Muscle layer of duodenum (tissue), 2 donors: ENCODE measurements around the gene EVI5L.
A peak's percentile ranks its signal among the peaks of the same experiment; 100 is the strongest.

ENCODE experiments used
- H3K27ac ChIP-seq: one replicate; pipeline ENCODE4 v1.7.0; 2013; ENCODE audit warnings: mild to moderate bottlenecking, low read length
- H3K27me3 ChIP-seq: one replicate; pipeline ENCODE4 v1.7.0; 2013; ENCODE audit warnings: low read depth, mild to moderate bottlenecking, control low read depth, low read length
- H3K36me3 ChIP-seq, 2 donors: one replicate each; pipeline ENCODE4 v1.7.0; 2013; ENCODE audit warnings: low read length in 2 of 2, control low read depth in 1 of 2, mild to moderate bottlenecking in 1 of 2; ENCODE audit not compliant: insufficient read depth in 2 of 2, control insufficient read depth in 1 of 2
- H3K4me1 ChIP-seq, 2 donors: one replicate each; pipeline ENCODE4 v1.7.0; 2013; ENCODE audit warnings: low read length in 2 of 2, mild to moderate bottlenecking in 2 of 2, control low read depth in 1 of 2, moderate library complexity in 1 of 2; ENCODE audit not compliant: insufficient read depth in 2 of 2, control insufficient read depth in 1 of 2
- H3K4me3 ChIP-seq, 2 donors: one replicate each; pipeline ENCODE4 v1.7.0; 2013; ENCODE audit warnings: low read length in 2 of 2, low read depth in 1 of 2, mild to moderate bottlenecking in 1 of 2
- H3K9me3 ChIP-seq, 2 donors: one replicate each; pipeline ENCODE4 v1.7.0; 2013; ENCODE audit warnings: low read length in 2 of 2, control low read depth in 1 of 2, mild to moderate bottlenecking in 1 of 2; ENCODE audit not compliant: control insufficient read depth in 1 of 2
- donor health status: healthy.

Gene EVI5L

DNA sequence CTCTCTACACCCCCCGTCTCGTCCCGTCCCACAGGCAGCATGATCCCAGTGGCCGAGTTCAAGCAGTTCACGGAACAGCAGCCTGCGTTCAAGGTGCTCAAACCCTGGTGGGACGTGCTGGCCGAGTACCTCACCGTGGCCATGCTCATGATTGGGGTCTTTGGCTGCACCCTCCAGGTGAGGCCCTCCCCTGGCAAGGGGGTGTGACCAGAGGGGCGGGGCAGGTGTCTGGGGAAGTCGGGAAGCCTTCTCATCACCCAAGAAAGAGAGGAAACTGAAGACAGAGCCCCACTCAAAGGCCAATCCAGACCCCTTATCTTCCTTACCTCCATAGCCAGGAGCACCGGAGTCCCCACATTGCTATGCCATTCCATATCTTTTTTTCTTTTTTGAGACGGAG lies 65.5 kb downstream of the EVI5L start:
- H3K36me3 ChIP-seq, result no peaks in the 10 kb centered on the region
- H3K9me3 ChIP-seq, result no peaks in the 10 kb centered on the region
- H3K27ac ChIP-seq, result no peak overlapping the region
- no peaks in the 10 kb centered on the region for H3K27me3 ChIP-seq
- no peaks in the 10 kb centered on the region for H3K4me1 ChIP-seq
- no peak overlapping the region for H3K4me3 ChIP-seq

DNA sequence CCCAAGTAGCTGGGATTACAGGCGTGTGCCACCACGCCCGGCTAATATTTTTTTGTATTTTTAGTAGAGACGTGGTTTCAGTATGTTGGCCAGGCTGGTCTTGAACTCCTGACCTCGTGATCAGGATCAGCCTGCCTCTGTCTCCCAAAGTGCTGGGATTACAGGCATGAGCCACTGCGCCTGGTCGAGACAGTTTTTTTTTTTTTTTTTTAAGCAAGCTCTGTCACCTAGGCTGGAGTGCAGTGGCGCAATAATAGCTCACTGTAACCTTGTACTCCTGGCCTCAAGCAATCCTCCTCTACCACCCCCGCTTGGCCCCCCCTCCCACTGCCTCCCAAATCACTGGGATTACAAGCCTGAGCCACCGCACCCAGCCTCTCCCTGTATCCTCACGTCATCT lies 67.3 kb downstream of the EVI5L start:
- Histone ChIP-seq H3K27me3 (no peaks in the 10 kb centered on the region), H3K36me3 (no peaks in the 10 kb centered on the region), H3K4me3 (no peak overlapping the region), H3K4me1 (no peaks in the 10 kb centered on the region), H3K9me3 (no peaks in the 10 kb centered on the region), H3K27ac (no peak overlapping the region)

DNA sequence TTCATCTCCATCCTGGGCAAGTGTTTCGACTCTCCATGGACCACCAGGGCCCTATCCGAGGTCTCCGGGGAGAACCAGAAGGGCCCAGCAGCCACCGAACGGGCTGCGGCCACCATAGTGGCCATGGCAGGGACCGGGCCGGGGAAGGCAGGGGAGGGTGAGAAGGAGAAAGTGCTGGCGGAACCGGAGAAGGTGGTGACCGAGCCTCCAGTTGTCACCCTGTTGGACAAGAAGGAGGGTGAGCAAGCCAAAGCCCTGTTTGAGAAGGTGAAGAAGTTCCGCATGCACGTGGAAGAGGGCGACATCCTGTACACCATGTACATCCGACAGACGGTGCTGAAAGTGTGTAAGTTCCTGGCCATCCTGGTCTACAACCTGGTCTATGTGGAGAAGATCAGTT lies 68.9 kb downstream of the EVI5L start:
- H3K27me3 ChIP-seq, result no peaks in the 10 kb centered on the region
- H3K4me1 ChIP-seq, result peaks cover 0 to 8% of the 10 kb centered on the region in 2 donors
- H3K4me3 ChIP-seq, result no peak overlapping the region
- no peaks in the 10 kb centered on the region for H3K9me3 ChIP-seq
- no peak overlapping the region for H3K27ac ChIP-seq
- H3K36me3 ChIP-seq, result no peaks in the 10 kb centered on the region

GRCh38 chr19:7899751-7900378 lies 69.8 kb downstream of the EVI5L start:
- Histone ChIP-seq H3K4me1 (peaks cover 4 to 16% of the 10 kb centered on the region in 2 donors), H3K27me3 (no peaks in the 10 kb centered on the region), H3K27ac (no peak overlapping the region), H3K9me3 (no peaks in the 10 kb centered on the region), H3K4me3 (no peak overlapping the region), H3K36me3 (no peaks in the 10 kb centered on the region)

DNA sequence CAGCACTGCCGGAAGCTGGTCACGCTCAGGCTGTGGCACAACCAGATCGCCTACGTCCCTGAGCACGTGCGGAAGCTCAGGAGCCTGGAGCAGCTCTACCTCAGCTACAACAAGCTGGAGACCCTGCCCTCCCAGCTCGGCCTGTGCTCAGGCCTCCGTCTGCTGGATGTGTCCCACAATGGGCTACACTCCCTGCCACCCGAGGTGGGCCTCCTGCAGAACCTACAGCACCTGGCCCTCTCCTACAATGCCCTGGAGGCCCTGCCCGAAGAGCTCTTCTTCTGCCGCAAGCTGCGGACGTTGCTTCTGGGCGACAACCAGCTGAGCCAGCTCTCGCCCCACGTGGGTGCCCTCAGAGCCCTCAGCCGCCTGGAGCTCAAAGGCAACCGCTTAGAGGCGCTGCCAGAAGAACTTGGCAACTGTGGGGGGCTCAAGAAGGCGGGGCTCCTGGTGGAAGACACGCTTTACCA lies 70.4 kb downstream of the EVI5L start:
- no peak overlapping the region for H3K4me3 ChIP-seq
- H3K4me1 ChIP-seq, result peaks cover 8 to 21% of the 10 kb centered on the region in 2 donors
- H3K27ac ChIP-seq, result no peak overlapping the region

GRCh38 chr19:7900931-7901330 lies 70.9 kb downstream of the EVI5L start:
- Histone ChIP-seq H3K36me3 (peaks cover 0 to 3% of the 10 kb centered on the region in 2 donors), H3K9me3 (no peaks in the 10 kb centered on the region), H3K4me1 (peaks cover 8 to 26% of the 10 kb centered on the region in 2 donors), H3K27ac (no peak overlapping the region), H3K27me3 (no peaks in the 10 kb centered on the region), H3K4me3 (no peak overlapping the region)

More for the DNA sequence above, 70.4 kb downstream of the EVI5L start:
- H3K36me3 ChIP-seq, result no peaks in the 10 kb centered on the region
- no peaks in the 10 kb centered on the region for H3K27me3 ChIP-seq
- H3K9me3 ChIP-seq, result no peaks in the 10 kb centered on the region

- Histone ChIP-seq H3K27ac (no peak overlapping the region), H3K9me3 (no peaks in the 10 kb centered on the region), H3K4me1 (peaks cover 8 to 30% of the 10 kb centered on the region in 2 donors), H3K36me3 (peaks cover 0 to 6% of the 10 kb centered on the region in 2 donors), H3K4me3 (no peak overlapping the region), H3K27me3 (no peaks in the 10 kb centered on the region)
Measured at GRCh38 chr19:7901337-7901736, 71.3 kb downstream of the EVI5L start.

DNA sequence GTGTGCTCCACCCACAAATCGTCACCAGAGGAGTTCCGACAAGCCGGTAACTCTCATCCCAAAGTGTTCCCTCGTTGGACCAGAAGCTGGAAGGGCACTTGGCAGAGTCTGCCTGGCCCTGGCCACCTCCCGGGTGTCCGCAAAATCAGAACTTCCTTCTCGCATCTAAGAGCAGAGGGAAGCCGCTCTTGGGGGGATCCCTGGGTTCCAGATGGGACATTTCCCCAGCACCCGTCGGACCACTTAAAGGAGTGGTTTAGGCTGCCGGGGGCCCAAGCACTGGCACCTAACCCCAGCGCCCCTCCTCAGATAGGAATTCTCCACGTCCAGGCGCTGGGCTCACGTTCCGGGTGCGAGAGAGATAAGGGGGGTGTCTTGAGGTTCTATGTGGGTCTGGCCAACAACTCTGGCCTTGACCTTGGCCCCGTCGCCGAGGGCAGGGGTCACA lies 72.8 kb downstream of the EVI5L start:
- peaks cover 8 to 38% of the 10 kb centered on the region in 2 donors for H3K4me1 ChIP-seq
- H3K27ac ChIP-seq, result peak overlapping the region; percentile 67
- H3K9me3 ChIP-seq, result no peaks in the 10 kb centered on the region

GRCh38 chr19:7903244-7904073 lies 73.4 kb downstream of the EVI5L start, which contains the start of gene MAP2K7:
Gene MAP2K7 (plus strand): TSS chr19:7903877. CDS start chr19:7903945, 68 bp downstream.
- Histone ChIP-seq H3K9me3 (no peaks in the 10 kb centered on the region), H3K27ac (peak within 1 kb of the TSS; percentile 67), H3K4me1 (peaks cover 8 to 38% of the 10 kb centered on the region in 2 donors), H3K4me3 (peak within 1 kb of the TSS; percentile 84 to 85), H3K36me3 (peaks cover 0 to 6% of the 10 kb centered on the region in 2 donors), H3K27me3 (no peaks in the 10 kb centered on the region)

More for the DNA sequence above, 72.8 kb downstream of the EVI5L start:
- no peaks in the 10 kb centered on the region for H3K27me3 ChIP-seq
- peaks cover 0 to 6% of the 10 kb centered on the region in 2 donors for H3K36me3 ChIP-seq
- peak overlapping the region; percentile 69 to 85 for H3K4me3 ChIP-seq

DNA sequence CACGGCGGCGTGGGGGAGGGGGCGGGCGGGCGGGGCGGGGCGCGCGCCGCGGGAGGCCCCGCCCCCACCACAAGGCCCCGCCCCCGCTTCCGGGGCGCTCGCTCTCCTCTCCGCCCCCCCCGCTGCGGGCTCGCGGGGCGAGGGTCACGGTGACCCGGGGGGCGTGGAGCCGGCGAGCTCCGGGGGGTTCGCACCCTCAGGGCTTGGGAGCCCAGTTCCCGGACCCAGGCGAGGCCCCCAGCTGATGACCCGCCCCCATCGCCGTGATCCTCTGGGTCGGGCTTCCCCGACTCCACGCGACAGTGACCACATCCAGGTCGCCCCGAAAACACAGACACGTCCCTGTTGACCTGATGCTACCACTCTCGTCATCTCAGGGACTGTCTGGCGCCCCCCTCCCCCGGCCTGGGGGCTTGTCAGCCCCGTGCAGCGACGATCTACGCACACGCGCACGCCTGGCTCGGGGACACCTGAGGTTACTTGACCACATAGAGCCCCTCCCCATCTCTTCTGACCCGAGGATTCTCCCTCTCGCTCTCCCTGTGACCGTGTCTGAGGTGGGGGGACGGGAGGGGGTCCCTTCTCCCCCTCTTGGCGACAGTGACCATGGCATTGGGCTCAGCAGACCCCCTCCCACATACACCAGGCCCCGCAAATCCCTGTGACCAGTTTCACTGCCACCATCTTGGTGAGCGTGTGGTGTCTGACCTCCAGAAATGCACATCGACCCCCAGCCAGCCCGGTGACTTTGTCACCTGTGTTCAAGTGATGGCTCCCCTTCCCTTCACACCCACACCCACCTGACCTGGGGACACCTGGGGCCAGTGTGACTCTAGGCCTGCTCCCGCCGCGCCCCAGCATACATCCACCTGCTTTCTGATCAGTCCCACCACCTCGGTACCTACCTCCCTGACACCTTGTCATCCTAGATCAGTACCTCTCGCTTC lies 74.3 kb downstream of the EVI5L start:
- H3K36me3 ChIP-seq, result peaks cover 0 to 12% of the 10 kb centered on the region in 2 donors
- H3K4me3 ChIP-seq, result peak overlapping the region; percentile 84 to 85
- peaks cover 8 to 38% of the 10 kb centered on the region in 2 donors for H3K4me1 ChIP-seq
- H3K27me3 ChIP-seq, result no peaks in the 10 kb centered on the region
- H3K9me3 ChIP-seq, result no peaks in the 10 kb centered on the region
- peak overlapping the region; percentile 51 for H3K27ac ChIP-seq
